AG09319 (cell line): ENCODE measurements around the gene MYO15B.
"Not testable (repeated sequence)": the region's sequence is repeated elsewhere in the genome, so short reads cannot be mapped to it uniquely, and the experiment has no call there.

ENCODE experiments used
- DNase-seq: peaks from one replicate; pipeline ENCODE4 v3.0.0-alpha.2; 2010; ENCODE audit warnings: low read depth; ENCODE audit errors: extremely low read depth
- TF ChIP-seq, protein P1 (sequence below): IDR thresholded peaks from 2 replicates; pipeline ENCODE4 v1.5.1; 2011; ENCODE audit warnings: low read depth, mild to moderate bottlenecking, inconsistent platforms, low read length, moderate library complexity

The MYO15B gene

DNA sequence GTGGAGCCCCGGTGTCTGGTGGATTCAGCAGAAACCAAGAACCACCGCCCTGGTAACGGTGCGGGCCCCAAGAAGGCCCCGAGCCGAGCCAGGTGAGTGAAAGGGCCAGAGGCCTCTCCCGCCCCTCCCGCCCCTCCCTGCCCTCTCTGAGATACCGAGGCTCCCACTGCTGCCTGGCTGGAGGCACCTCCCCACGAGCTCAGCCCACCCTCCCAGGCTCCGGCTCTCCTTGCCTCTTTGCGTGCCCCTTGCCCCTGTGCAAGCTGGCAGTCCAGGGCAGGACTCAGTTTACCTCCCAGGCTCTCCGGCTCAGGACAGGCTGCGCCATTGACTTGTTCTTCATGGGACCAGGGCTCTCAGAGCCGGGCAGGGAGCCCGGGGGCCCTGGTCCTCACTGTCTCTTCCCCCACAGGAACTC, 14.1 kb upstream of the MYO15B start:
- TF ChIP-seq, protein P1, sequence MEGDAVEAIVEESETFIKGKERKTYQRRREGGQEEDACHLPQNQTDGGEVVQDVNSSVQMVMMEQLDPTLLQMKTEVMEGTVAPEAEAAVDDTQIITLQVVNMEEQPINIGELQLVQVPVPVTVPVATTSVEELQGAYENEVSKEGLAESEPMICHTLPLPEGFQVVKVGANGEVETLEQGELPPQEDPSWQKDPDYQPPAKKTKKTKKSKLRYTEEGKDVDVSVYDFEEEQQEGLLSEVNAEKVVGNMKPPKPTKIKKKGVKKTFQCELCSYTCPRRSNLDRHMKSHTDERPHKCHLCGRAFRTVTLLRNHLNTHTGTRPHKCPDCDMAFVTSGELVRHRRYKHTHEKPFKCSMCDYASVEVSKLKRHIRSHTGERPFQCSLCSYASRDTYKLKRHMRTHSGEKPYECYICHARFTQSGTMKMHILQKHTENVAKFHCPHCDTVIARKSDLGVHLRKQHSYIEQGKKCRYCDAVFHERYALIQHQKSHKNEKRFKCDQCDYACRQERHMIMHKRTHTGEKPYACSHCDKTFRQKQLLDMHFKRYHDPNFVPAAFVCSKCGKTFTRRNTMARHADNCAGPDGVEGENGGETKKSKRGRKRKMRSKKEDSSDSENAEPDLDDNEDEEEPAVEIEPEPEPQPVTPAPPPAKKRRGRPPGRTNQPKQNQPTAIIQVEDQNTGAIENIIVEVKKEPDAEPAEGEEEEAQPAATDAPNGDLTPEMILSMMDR, result no peak
- DNase-seq, result no peak

DNA sequence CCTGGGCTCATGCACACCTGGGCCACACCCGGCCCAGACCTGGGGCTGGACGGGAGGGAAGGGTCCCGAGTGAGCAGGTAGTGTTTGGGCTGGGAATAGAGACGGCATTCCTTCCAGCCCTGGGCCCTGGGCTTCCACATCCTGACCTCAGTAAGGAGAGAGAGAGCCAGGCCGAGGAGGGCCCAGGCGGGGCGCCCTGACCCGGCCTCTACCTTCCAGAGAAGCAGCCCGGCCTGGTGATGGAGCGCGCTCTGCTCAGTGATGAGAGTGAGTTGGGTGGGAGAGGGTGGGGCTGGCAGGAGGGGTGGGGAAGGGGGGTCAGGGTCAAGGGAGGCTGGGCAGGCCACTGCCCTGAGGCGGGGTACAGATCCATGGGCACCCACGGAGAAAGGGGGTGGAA, 13.6 kb upstream of the MYO15B start:
- TF ChIP-seq, protein P1, result no peak
- no peak for DNase-seq

DNA sequence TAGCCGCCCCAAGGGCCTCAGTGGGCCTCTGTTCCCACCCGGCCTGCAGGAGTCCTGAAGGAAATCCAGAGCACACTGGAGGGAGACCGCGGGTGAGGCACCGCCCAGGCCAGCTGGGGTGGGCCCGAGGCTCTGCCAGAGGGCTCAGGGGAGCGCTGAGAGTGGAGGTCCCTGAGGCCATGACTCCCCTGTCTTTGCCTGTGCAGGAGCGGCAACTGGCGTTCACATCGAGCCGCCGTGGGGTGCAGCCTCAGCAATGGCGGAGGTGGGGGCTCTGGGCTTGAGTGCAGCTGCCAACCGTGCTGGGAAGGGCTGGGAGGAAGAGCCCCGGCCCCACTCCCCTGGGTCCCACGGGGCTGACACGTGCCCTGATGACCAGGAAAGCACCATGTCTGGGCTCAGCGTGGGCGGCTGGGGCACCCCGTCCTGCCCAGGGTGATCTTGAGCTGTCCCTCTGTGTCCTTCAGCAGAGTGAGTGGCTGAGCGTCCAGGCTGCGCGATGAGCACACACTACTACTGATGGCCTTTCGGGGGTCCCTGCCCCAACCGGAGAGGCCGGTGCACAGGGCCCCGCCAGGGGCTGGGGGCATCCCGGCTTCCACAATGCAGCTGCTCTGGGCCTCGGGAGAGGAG, 13.1 kb upstream of the MYO15B start:
- no peak for DNase-seq
- TF ChIP-seq, protein P1, result no peak

DNA sequence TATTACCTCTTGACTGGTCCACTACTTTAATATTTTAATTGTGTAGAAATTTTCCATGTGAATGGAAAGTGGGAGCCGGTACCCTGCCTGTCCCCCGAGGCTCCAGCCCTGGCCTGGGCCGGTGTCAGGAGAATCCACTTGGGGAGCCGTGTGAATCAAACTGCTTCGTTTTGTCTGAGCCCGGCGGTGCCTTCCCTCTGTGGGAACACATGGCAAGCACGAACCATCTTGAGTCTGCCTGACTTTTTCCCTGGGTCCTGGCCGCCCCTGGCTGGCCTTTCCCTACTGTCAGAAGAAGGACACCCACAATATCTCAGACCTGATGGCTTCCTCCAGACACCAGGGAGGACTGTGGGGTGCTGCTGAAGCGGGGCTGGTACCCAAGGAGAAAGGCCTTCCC, 12.4 kb upstream of the MYO15B start:
- TF ChIP-seq, protein P1, result no peak
- no peak for DNase-seq

DNA sequence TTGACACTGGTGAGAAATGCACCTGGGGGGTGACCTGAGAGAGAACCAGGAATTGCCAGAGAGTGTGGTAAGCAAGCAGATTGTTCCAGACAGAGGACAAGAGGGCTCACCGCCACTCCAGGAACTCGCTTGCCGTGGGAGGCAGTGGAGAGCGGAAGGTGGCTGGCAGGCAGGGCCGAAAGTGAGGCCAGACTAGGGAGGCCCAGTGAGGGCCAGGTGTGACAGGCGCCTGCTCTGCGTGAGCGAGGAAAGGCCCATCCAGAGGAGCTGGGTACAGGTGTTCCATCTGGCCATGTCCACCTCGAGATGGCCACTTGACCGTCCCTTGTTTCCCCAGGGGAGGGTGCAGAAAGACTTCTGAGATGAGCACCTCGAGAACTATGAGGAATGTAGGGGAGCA, 11.9 kb upstream of the MYO15B start:
- TF ChIP-seq, protein P1, result no peak
- no peak for DNase-seq

DNA sequence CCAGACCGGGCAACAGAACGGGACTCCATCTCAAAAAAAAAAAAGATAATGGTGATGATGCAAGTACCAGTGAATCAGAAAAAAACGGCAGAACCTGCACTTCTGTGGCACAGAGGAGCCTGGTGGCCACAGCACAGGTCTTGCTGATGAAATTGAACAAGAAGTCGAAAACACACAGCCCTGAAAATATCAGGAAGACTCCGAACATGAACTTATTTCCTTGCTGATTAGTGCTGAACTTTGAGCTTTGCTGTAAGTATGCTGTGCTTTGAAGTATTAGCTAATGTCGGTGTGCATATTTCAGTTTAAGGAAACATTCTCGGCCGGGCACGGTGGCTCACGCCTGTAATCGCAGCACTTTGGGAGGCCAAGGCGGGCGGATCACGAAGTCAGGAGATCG, 10.9 kb upstream of the MYO15B start:
- TF ChIP-seq, protein P1, result no peak

DNA sequence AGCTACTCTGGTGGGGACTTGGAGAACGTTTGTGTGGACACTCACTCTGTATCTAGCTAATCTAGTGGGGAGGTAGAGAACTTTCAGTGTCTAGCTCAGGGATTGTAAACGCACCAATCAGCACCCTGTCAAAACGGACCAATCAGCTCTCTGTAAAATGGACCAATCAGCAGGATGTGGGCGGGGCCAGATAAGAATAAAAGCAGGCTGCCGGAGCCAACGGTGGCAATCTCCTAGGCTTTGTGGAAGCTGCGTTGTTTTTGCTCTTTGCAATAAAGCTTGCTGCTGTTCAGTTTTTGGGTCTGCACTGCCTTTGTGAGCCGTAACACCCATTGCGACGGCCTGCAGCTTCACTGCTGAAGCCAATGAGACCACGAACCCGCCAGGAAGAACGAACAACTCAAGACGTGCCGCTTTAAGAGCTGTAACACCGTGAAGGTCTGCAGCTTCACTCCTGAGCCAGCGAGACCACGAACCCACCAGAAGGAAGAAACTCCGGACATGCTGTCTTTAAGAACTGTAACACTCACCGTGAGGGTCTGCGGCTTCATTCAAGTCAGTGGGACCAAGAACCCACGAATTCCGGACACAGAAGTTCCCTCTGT, 6.4 kb upstream of the MYO15B start:
- not testable (repeated sequence) for DNase-seq

More for the DNA sequence above, 10.9 kb upstream of the MYO15B start:
- DNase-seq, result no peak

DNA sequence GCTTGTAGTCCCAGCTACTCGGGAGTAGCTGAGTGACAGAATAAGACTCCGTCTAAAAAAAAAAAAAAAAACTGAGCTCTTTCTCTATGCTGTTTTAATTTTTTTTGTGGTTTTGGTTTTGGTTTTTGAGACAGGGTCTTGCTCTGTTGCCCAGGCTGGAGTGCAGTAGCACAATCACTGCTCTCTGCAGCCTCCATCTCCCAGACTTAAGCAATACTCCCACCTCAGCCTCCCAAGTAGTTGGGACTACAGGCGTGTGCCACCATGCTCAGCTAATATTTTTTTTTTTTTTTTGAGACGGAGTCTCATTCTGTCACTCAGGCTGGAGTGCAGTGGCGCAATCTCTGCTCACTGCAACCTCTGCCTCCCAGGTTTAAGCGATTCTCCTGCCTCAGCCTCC, 4.4 kb upstream of the MYO15B start:
- DNase-seq, result not testable (repeated sequence)
